CD14-positive monocyte (primary cell): ENCODE results near the gene BSN. TPM values are rescaled to one million over a fixed set of nuclear protein-coding genes. Genes with fewer than 3 reads are reported as not detected.
A peak's percentile ranks its signal among the peaks of the same experiment; 100 is the strongest.

Experiments used
- DNase-seq, 3 donors: peaks; one replicate each; pipeline ENCODE4 v3.0.0-alpha.2; 2011 to 2022
- H2AFZ ChIP-seq: 2 replicates; pipeline ENCODE4 v1.6.0; 2012; ENCODE audit warnings: mild to moderate bottlenecking, low read depth, low read length, inconsistent platforms; ENCODE audit not compliant: insufficient read depth, poor library complexity, severe bottlenecking
- H3K27ac ChIP-seq, 2 donors: 1 replicate in 1 of 2; 2 replicates in 1 of 2; pipeline ENCODE4 v1.5.1; 2012 to 2013; ENCODE audit warnings: low read length in 2 of 2, control low read depth in 1 of 2, inconsistent platforms in 1 of 2, low read depth in 1 of 2, mild to moderate bottlenecking in 1 of 2
- H3K27me3 ChIP-seq, 2 donors: one replicate each; pipeline versions ENCODE4 v1.6.0 to v1.6.1; 2011 to 2013; ENCODE audit warnings: low read length in 2 of 2; ENCODE audit not compliant: control insufficient read depth in 2 of 2, insufficient read depth in 2 of 2
- H3K36me3 ChIP-seq, 2 donors: replicated peaks in 1 of 2; 1 replicate in 1 of 2; 2 replicates in 1 of 2; pipeline versions ENCODE4 v1.5.1 to v1.6.1; 2012 to 2013; ENCODE audit warnings: low read length in 2 of 2, control low read depth in 1 of 2, inconsistent platforms in 1 of 2, mild to moderate bottlenecking in 1 of 2; ENCODE audit not compliant: insufficient read depth in 2 of 2, control insufficient read depth in 1 of 2
- H3K4me1 ChIP-seq, 2 donors: 1 replicate in 1 of 2; 2 replicates in 1 of 2; pipeline versions ENCODE4 v1.5.1 to v1.6.1; 2012 to 2013; ENCODE audit warnings: low read length in 2 of 2, control low read depth in 1 of 2, inconsistent platforms in 1 of 2, mild to moderate bottlenecking in 1 of 2, moderate library complexity in 1 of 2; ENCODE audit not compliant: insufficient read depth in 2 of 2, control insufficient read depth in 1 of 2
- H3K4me2 ChIP-seq: replicated peaks from 2 replicates; pipeline ENCODE3; 2012; ENCODE audit warnings: low read length, moderate library complexity, mild to moderate bottlenecking; ENCODE audit not compliant: poor library complexity, severe bottlenecking; ENCODE audit errors: extremely low read depth
- H3K4me3 ChIP-seq, 3 experiments: fragments of 200-600 bp in 1 of 3; sonication (generic) in 1 of 3; replicated peaks in 1 of 3; 1 replicate in 2 of 3; 2 replicates in 1 of 3; pipeline ENCODE4 v1.5.1; 2011 to 2013; ENCODE audit warnings: low read length in 3 of 3, mild to moderate bottlenecking in 3 of 3, control low read depth in 2 of 3, low read depth in 2 of 3, inconsistent platforms in 1 of 3, moderate library complexity in 1 of 3
- H3K79me2 ChIP-seq: 2 replicates; pipeline ENCODE4 v1.6.0; 2012; ENCODE audit warnings: mild to moderate bottlenecking, control low read depth, inconsistent platforms, low read length, moderate library complexity; ENCODE audit not compliant: insufficient read depth
- H3K9ac ChIP-seq: 2 replicates; pipeline ENCODE4 v1.6.0; 2017; ENCODE audit warnings: low read length, mild to moderate bottlenecking; ENCODE audit not compliant: insufficient read depth, poor library complexity, severe bottlenecking
- H3K9me3 ChIP-seq, 2 donors: replicated peaks in 1 of 2; 1 replicate in 1 of 2; 2 replicates in 1 of 2; pipeline versions ENCODE4 v1.5.1 to v1.6.1; 2012 to 2013; ENCODE audit warnings: low read length in 2 of 2, control low read depth in 1 of 2; ENCODE audit not compliant: control insufficient read depth in 1 of 2, insufficient read depth in 1 of 2
- H4K20me1 ChIP-seq: 2 replicates; pipeline ENCODE4 v1.6.0; 2012; ENCODE audit warnings: mild to moderate bottlenecking, low read length, control low read depth, moderate library complexity; ENCODE audit not compliant: insufficient read depth
- H3K27ac Mint-ChIP-seq, 7 donors: one replicate each; pipeline ENCODE4 v1.8.0; 2020; ENCODE audit warnings: mild to moderate bottlenecking in 7 of 7, mixed read lengths in 7 of 7, moderate library complexity in 6 of 7, inconsistent platforms in 2 of 7
- H3K27me3 Mint-ChIP-seq, 3 donors: one replicate each; pipeline ENCODE4 v1.8.0; 2021 to 2022; ENCODE audit warnings: low read depth in 3 of 3, mild to moderate bottlenecking in 3 of 3, mixed read lengths in 3 of 3, moderate library complexity in 3 of 3, inconsistent platforms in 1 of 3
- H3K36me3 Mint-ChIP-seq, 2 donors: one replicate each; pipeline ENCODE4 v1.8.0; 2020; ENCODE audit warnings: mixed read lengths in 2 of 2, inconsistent platforms in 1 of 2, mild to moderate bottlenecking in 1 of 2
- H3K4me1 Mint-ChIP-seq: one replicate; pipeline ENCODE4 v1.8.0; 2020; ENCODE audit warnings: mild to moderate bottlenecking, mixed read lengths
- H3K4me3 Mint-ChIP-seq, 2 donors: one replicate each; pipeline ENCODE4 v1.8.0; 2020; ENCODE audit warnings: mild to moderate bottlenecking in 2 of 2, mixed read lengths in 2 of 2, moderate library complexity in 1 of 2
- H3K9me3 Mint-ChIP-seq, 7 donors: one replicate each; pipeline ENCODE4 v1.8.0; 2020 to 2022; ENCODE audit warnings: mixed read lengths in 7 of 7, mild to moderate bottlenecking in 6 of 7, moderate library complexity in 6 of 7, inconsistent platforms in 2 of 7
- WGBS: methylation state at CpG from one replicate; pipeline ENCODE4 v1.1.5; 2013; ENCODE audit warnings: missing lambda C conversion rate; ENCODE audit not compliant: insufficient coverage; 5-methylcytosine and 5-hydroxymethylcytosine counted together
- intact Hi-C, 2 donors: fragments of 100-400 bp; cut with micrococcal nuclease; formaldehyde crosslinking; loops; one replicate each; pipeline versions ENCODE4 v1.15.0 to v1.15.1; 2023
- polyA plus RNA-seq, 3 donors: library from polyadenylated mRNA; depleted of rRNA in 1 of 3; unstranded in 2 of 3; stranded (reverse) in 1 of 3; fragments of 300-500 nt in 2 of 3; fragments of >200 nt in 1 of 3; fragmentation: Illumina TruSeq in 2 of 3; gene quantifications; 1 replicate in 2 of 3; 2 replicates in 1 of 3; pipeline ENCODE4 v1.2.3, GENCODE V29; 2012 to 2021
- TF ChIP-seq, protein P1 (sequence below): fragments of 200-600 bp; IDR thresholded peaks from one replicate; pipeline ENCODE4 v1.8.0; 2022; ENCODE audit warnings: antibody characterized with exemption, mild to moderate bottlenecking

BSN gene
- polyA plus RNA-seq, 3 donors: not detected

DNA sequence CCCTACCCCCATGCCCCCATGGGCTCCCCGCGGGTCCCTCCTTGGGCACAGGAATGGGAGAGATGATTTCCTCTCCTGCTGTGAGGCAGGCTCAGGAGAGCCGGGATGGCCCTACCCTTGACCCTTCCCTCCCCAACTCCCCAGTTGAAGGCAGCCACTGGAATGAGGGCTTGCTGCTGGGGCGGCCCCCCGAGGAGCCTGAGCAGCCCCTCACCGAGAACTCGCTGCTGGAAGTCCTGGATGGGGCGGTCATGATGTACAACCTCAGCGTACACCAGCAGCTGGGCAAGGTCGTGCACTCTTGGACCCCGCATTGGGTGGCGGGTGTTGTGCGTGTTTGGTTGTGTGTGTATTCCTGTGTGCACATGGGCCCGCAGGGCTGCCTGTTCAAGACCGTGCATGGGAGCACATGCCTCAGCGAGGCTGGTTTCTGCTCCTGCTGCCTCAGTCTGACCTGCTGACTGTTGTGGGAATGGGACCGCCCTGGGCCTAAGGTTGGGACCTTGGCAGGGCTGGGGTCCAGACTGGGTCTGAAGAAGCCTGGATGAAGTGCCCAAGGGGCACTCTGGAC is 151.2 kb downstream of the BSN start:
- TF ChIP-seq, protein P1, sequence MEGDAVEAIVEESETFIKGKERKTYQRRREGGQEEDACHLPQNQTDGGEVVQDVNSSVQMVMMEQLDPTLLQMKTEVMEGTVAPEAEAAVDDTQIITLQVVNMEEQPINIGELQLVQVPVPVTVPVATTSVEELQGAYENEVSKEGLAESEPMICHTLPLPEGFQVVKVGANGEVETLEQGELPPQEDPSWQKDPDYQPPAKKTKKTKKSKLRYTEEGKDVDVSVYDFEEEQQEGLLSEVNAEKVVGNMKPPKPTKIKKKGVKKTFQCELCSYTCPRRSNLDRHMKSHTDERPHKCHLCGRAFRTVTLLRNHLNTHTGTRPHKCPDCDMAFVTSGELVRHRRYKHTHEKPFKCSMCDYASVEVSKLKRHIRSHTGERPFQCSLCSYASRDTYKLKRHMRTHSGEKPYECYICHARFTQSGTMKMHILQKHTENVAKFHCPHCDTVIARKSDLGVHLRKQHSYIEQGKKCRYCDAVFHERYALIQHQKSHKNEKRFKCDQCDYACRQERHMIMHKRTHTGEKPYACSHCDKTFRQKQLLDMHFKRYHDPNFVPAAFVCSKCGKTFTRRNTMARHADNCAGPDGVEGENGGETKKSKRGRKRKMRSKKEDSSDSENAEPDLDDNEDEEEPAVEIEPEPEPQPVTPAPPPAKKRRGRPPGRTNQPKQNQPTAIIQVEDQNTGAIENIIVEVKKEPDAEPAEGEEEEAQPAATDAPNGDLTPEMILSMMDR: no peak
- H3K9ac ChIP-seq: no peak overlapping the region
- no peak overlapping the region for H3K4me2 ChIP-seq
- Mint-ChIP-seq H3K27ac (peak overlapping the region in 1 of 7 donors; percentile 15), H3K4me3 (no peak overlapping the region), H3K4me1 (no peaks in the 10 kb centered on the region), H3K36me3 (peaks cover 52 to 83% of the 10 kb centered on the region in 2 donors), H3K9me3 (no peaks in the 10 kb centered on the region), H3K27me3 (peaks cover 0 to 2% (median 0%) of the 10 kb centered on the region in 3 donors)
- H3K4me3 ChIP-seq: no peak overlapping the region
- intact Hi-C loops: no loop called here
- H3K27me3 ChIP-seq: no peaks in the 10 kb centered on the region
- no peaks in the 10 kb centered on the region for H3K9me3 ChIP-seq
- DNase-seq: no peak
- H3K27ac ChIP-seq: no peak overlapping the region
- 96% methylated on average over 13 of the region's 17 CpGs for WGBS
- H3K4me1 ChIP-seq: no peaks in the 10 kb centered on the region
- peaks cover 57 to 70% of the 10 kb centered on the region in 2 donors for H3K36me3 ChIP-seq
- no peaks in the 10 kb centered on the region for H3K79me2 ChIP-seq
- H4K20me1 ChIP-seq: peaks cover 6% of the 10 kb centered on the region
- no peak overlapping the region for H2AFZ ChIP-seq

GRCh38 chr3:49706456-49707112 is 152.3 kb downstream of the BSN start:
- Histone ChIP-seq H3K27ac (no peak overlapping the region), H3K9me3 (no peaks in the 10 kb centered on the region), H3K27me3 (no peaks in the 10 kb centered on the region), H3K4me1 (no peaks in the 10 kb centered on the region), H3K79me2 (no peaks in the 10 kb centered on the region), H3K4me3 (no peak overlapping the region), H3K4me2 (no peak overlapping the region), H3K9ac (no peak overlapping the region), H4K20me1 (peaks cover 6% of the 10 kb centered on the region), H2AFZ (no peak overlapping the region), H3K36me3 (peaks cover 46 to 59% of the 10 kb centered on the region in 2 donors)
- Mint-ChIP-seq H3K27me3 (peaks cover 0 to 3% (median 0%) of the 10 kb centered on the region in 3 donors), H3K27ac (no peak overlapping the region), H3K9me3 (no peaks in the 10 kb centered on the region), H3K4me1 (no peaks in the 10 kb centered on the region), H3K36me3 (peaks cover 47 to 80% of the 10 kb centered on the region in 2 donors), H3K4me3 (no peak overlapping the region)
- intact Hi-C loops: no loop called here
- no peak for DNase-seq
- TF ChIP-seq, protein P1: no peak
- WGBS: 96% methylated on average over 9 of the region's 9 CpGs
